HAP-1 (cell line): ENCODE results near the gene MFN2.

Experiments used
- DNase-seq, 2 experiments: peaks; one replicate each; pipeline ENCODE4 v3.0.0-alpha.2; 2016 to 2020; ENCODE audit warnings: low spot score in 2 of 2
- H3K27me3 ChIP-seq: fragments of 250-450 bp; sonication (Bioruptor Pico); 2 replicates; pipeline ENCODE4 v1.5.1; 2020; ENCODE audit warnings: low read depth, mild to moderate bottlenecking, moderate library complexity
- H3K36me3 ChIP-seq: fragments of 250-450 bp; sonication (Bioruptor Pico); replicated peaks from 2 replicates; pipeline ENCODE4 v1.5.1; 2020; ENCODE audit warnings: mild to moderate bottlenecking
- H3K4me1 ChIP-seq: fragments of 250-450 bp; sonication (Bioruptor Pico); 2 replicates; pipeline ENCODE4 v1.5.1; 2020; ENCODE audit warnings: mild to moderate bottlenecking
- H3K4me3 ChIP-seq: fragments of 250-450 bp; sonication (Bioruptor Pico); 2 replicates; pipeline ENCODE4 v1.5.1; 2020; ENCODE audit warnings: mild to moderate bottlenecking, moderate library complexity
- H3K9me3 ChIP-seq: fragments of 250-450 bp; sonication (Bioruptor Pico); 2 replicates; pipeline ENCODE4 v1.5.1; 2020; ENCODE audit warnings: mild to moderate bottlenecking, moderate library complexity
- in situ Hi-C: fragments of 300-500 bp; cut with MboI; formaldehyde crosslinking; loops from 3 replicates; pipeline ENCODE4 v1.14.3; 2020; ENCODE audit warnings: low sequenced_read_pairs, inconsistent platforms, mixed read lengths

Gene MFN2

GRCh38 chr1:12059722-12060464 lies 79.6 kb downstream of the MFN2 start:
- no peak overlapping the region for H3K4me3 ChIP-seq
- in situ Hi-C loops: no loop called here

GRCh38 chr1:12060500-12060899 lies 80.3 kb downstream of the MFN2 start:
- H3K36me3 ChIP-seq: no peaks in the 10 kb centered on the region
- no peaks in the 10 kb centered on the region for H3K4me1 ChIP-seq
- H3K4me3 ChIP-seq: no peak overlapping the region
- H3K27me3 ChIP-seq: peaks cover 33% of the 10 kb centered on the region
- 0 out of 2 replicates have a peak, but pooled peaks cover 2% of the 10 kb centered on the region for H3K9me3 ChIP-seq
- DNase-seq: no peak
- in situ Hi-C loops: no loop called here

More at GRCh38 chr1:12059722-12060464, 79.6 kb downstream of the MFN2 start:
- Histone ChIP-seq H3K9me3 (0 out of 2 replicates have a peak, but pooled peaks cover 2% of the 10 kb centered on the region), H3K4me1 (no peaks in the 10 kb centered on the region), H3K36me3 (no peaks in the 10 kb centered on the region), H3K27me3 (peaks cover 30% of the 10 kb centered on the region)
- DNase-seq: no peak
